Measurements from ENCODE around the gene DPH1.

DNA sequence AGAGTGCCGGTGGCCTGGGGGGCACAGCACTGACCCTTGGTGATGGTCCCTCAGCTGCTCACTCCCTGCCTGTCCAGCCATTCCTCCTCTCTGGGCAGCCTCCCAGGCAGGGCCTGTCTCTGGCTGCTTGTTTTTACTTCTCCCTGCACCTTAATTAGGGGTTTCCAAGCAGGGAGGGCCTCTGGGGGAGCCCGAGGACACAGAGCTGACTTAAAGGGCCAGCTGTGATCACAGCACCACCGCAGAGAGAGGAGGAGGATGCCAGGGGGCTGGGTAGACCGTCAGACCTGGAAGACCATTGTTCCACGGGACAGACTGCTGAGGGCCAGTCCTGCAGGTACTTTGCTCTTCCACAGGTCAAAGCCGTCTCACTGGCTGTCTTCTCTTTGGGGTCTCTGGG, 1.2 kb upstream of the DPH1 start:
- TF ChIP-seq TAF1 (IDR thresholded peaks at IDR 0.05; ENCODE audit: borderline replicate concordance, low read depth, low read length), result no peak
- no peak for TF ChIP-seq POLR2A (IDR thresholded peaks at IDR 0.05; ENCODE audit: low read depth, low read length)
- TF ChIP-seq POLR2AphosphoS5 (IDR thresholded peaks at IDR 0.05; ENCODE audit: low read depth, low read length), result no peak

All from GM12892 (cell line).